ENCODE measurements around the gene SYNPO. TPM values are rescaled to one million over a fixed set of nuclear protein-coding genes. Genes with fewer than 3 reads are reported as not detected.
A peak's percentile ranks its signal among the peaks of the same experiment; 100 is the strongest.

SYNPO gene
- total RNA-seq, 1 experiment from 2014 or later, result 4.5 TPM

- DNase-seq (ENCODE audit: low read depth), result no peak
Observed at GRCh38 chr5:150607991-150608390, 32.5 kb upstream of the SYNPO start.

- no peak for DNase-seq (ENCODE audit: low read depth)
Observed at GRCh38 chr5:150608991-150609390, 31.5 kb upstream of the SYNPO start.

GRCh38 chr5:150609843-150610584, 30.4 kb upstream of the SYNPO start:
- DNase-seq (ENCODE audit: low read depth), result no peak

- no peak for DNase-seq (ENCODE audit: low read depth)
Observed at GRCh38 chr5:150611026-150611425, 29.4 kb upstream of the SYNPO start.

- no peak for DNase-seq (ENCODE audit: low read depth)
Observed at GRCh38 chr5:150612405-150612804, 28.1 kb upstream of the SYNPO start.

GRCh38 chr5:150612905-150613670, 27.4 kb upstream of the SYNPO start:
- no peak for DNase-seq (ENCODE audit: low read depth)

- DNase-seq (ENCODE audit: low read depth), result no peak
Observed at GRCh38 chr5:150613991-150614660, 26.3 kb upstream of the SYNPO start.

- DNase-seq (ENCODE audit: low read depth), result no peak
Observed at GRCh38 chr5:150614661-150615060, 25.8 kb upstream of the SYNPO start.

GRCh38 chr5:150615141-150615699, 25.2 kb upstream of the SYNPO start:
- DNase-seq (ENCODE audit: low read depth), result peak; percentile 38

GRCh38 chr5:150616024-150616470, 24.4 kb upstream of the SYNPO start:
- DNase-seq (ENCODE audit: low read depth), result peak; percentile 63

GRCh38 chr5:150616506-150616905, 24.0 kb upstream of the SYNPO start:
- no peak for DNase-seq (ENCODE audit: low read depth)

GRCh38 chr5:150618163-150618562, 22.3 kb upstream of the SYNPO start:
- no peak for DNase-seq (ENCODE audit: low read depth)

GRCh38 chr5:150618588-150619281, 21.7 kb upstream of the SYNPO start:
- DNase-seq (ENCODE audit: low read depth), result peak; percentile 83

- peak; percentile 80 for DNase-seq (ENCODE audit: low read depth)
Observed at GRCh38 chr5:150619359-150620230, 20.9 kb upstream of the SYNPO start.

- no peak for DNase-seq (ENCODE audit: low read depth)
Observed at GRCh38 chr5:150621301-150621700, 19.2 kb upstream of the SYNPO start.

- peak; percentile 73 for DNase-seq (ENCODE audit: low read depth)
Observed at GRCh38 chr5:150622157-150622556, 18.3 kb upstream of the SYNPO start.

GRCh38 chr5:150623152-150623877, 17.1 kb upstream of the SYNPO start:
- no peak for DNase-seq (ENCODE audit: low read depth)

GRCh38 chr5:150623878-150624216, 16.6 kb upstream of the SYNPO start:
- DNase-seq (ENCODE audit: low read depth), result no peak

GRCh38 chr5:150624334-150625163, 15.9 kb upstream of the SYNPO start:
- DNase-seq (ENCODE audit: low read depth), result peak; percentile 68

All from Daoy (cell line).